Muscle layer of duodenum (tissue), 2 donors: Measurements from ENCODE around the gene RYR2.

Source experiments
- H3K27ac ChIP-seq: one replicate; pipeline ENCODE4 v1.7.0; 2013; ENCODE audit warnings: mild to moderate bottlenecking, low read length
- H3K27me3 ChIP-seq: one replicate; pipeline ENCODE4 v1.7.0; 2013; ENCODE audit warnings: low read depth, mild to moderate bottlenecking, control low read depth, low read length
- H3K36me3 ChIP-seq, 2 donors: one replicate each; pipeline ENCODE4 v1.7.0; 2013; ENCODE audit warnings: low read length in 2 of 2, control low read depth in 1 of 2, mild to moderate bottlenecking in 1 of 2; ENCODE audit not compliant: insufficient read depth in 2 of 2, control insufficient read depth in 1 of 2
- H3K4me1 ChIP-seq, 2 donors: one replicate each; pipeline ENCODE4 v1.7.0; 2013; ENCODE audit warnings: low read length in 2 of 2, mild to moderate bottlenecking in 2 of 2, control low read depth in 1 of 2, moderate library complexity in 1 of 2; ENCODE audit not compliant: insufficient read depth in 2 of 2, control insufficient read depth in 1 of 2
- H3K4me3 ChIP-seq, 2 donors: one replicate each; pipeline ENCODE4 v1.7.0; 2013; ENCODE audit warnings: low read length in 2 of 2, low read depth in 1 of 2, mild to moderate bottlenecking in 1 of 2
- H3K9me3 ChIP-seq, 2 donors: one replicate each; pipeline ENCODE4 v1.7.0; 2013; ENCODE audit warnings: low read length in 2 of 2, control low read depth in 1 of 2, mild to moderate bottlenecking in 1 of 2; ENCODE audit not compliant: control insufficient read depth in 1 of 2
- donor health status: healthy.

The RYR2 gene

DNA sequence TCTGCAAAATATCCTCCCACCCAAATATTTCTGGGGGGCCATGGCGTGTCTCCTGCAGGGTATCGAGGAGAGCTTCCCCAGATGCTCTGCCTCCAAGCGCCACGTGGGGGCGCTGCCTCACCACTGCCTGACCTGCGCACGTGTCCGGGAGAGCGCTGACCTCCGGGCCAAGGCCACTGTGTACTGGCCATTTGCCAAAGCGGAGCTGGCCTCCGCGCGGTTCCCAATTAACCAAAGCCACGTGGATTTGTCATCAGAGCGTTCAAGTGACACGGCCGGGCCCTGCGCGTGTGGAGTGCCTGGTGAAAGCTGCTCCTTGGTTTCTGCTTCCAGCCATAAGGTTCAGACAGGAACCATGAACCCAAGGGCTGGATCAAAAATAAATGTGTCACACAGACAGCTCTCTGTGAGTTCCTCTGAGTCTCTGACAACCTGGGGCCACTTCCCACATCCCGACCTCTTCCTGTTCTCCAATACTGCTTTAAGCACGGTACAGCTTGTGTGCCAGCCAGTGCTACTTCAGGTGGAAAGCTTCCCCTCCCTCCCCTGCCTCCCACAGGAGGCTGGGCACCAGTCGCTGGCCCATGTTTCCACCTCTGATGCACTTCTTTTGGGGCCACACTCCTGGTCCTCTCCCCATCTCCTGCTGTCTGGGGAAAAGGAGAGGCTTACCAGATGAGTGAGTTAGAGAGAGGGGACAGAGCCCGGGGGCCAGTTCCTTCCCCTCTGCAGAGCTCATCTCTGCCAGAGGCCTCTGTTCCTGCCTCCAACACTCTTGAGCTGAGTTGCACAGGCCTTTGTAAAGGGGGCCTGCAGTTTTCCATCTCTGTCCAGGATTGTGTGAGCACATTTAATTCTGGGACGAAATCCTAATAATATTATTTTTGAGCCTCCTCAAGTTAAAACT lies 822.6 kb downstream of the RYR2 start:
- H3K27me3 ChIP-seq = no peaks in the 10 kb centered on the region
- H3K4me3 ChIP-seq = peak overlapping the region in 1 of 2 donors; percentile 16
- no peaks in the 10 kb centered on the region for H3K36me3 ChIP-seq
- H3K27ac ChIP-seq = no peak overlapping the region
- H3K9me3 ChIP-seq = no peaks in the 10 kb centered on the region
- H3K4me1 ChIP-seq = peaks cover 0 to 3% of the 10 kb centered on the region in 2 donors

DNA sequence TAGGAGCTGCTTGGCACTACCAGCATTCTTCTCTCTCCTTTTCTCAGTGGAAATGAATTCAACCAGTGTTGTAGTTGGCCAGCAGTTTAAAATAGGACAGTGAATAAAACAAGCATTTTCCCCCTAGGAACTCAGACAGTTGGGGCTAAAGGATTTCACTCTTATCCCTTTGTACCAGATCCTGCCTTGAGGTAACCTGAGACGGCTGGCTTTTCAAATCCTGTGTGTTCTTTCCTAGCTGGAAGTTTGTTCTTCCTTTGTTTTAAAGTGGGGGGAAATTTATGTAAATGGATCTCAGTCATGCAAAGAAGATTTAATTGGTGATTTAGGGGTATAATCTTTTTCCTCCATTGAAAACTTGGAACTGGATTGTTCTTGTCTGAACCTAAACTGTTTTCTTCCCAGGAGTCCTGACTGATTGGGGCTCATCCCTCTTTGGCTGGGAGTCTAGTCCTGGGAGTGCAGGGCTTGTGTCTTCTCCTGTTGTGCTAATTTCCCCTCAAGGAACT lies 825.5 kb downstream of the RYR2 start:
- Histone ChIP-seq H3K27me3 (no peaks in the 10 kb centered on the region), H3K27ac (no peak overlapping the region), H3K36me3 (no peaks in the 10 kb centered on the region), H3K4me3 (no peak overlapping the region), H3K4me1 (peaks cover 0 to 3% of the 10 kb centered on the region in 2 donors), H3K9me3 (no peaks in the 10 kb centered on the region)

DNA sequence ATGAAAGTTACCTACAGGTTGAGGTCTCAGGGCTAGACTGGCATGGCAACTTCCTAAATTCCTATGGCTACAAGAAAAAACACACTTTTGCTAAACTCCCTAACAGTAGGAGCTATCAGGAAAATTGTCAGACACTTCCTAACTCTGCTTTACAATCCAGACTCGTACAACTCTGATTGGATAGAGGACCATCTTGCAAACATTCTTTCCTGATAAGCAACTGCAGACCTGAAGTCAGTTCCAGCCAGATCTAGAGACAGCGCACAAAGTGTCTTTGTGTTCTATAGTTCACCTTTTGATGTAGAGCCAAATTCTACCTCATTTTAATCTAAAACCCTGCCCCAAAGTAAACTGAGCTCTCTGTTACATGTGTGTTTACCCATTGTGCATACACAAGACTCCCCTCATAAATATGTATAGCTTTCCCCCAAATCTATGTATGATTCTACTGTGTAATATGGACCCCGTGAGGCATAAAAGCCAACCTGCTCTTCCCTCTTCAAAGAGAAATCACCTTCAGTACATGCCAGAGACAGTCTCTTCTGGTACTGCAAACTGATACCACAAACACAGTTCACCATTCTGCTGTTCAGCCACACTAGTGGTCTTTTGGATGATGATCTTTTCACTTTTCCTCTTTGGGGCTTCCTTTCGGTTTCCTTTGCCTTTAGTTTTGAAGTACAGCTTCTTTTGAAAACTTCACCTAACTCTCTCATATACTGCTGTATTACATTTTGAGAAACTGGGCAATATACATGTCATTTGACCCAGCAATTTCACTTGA lies 827.0 kb downstream of the RYR2 start:
- Histone ChIP-seq H3K27me3 (no peaks in the 10 kb centered on the region), H3K27ac (no peak overlapping the region), H3K36me3 (no peaks in the 10 kb centered on the region), H3K9me3 (no peaks in the 10 kb centered on the region), H3K4me1 (peaks cover 0 to 3% of the 10 kb centered on the region in 2 donors), H3K4me3 (no peak overlapping the region)

DNA sequence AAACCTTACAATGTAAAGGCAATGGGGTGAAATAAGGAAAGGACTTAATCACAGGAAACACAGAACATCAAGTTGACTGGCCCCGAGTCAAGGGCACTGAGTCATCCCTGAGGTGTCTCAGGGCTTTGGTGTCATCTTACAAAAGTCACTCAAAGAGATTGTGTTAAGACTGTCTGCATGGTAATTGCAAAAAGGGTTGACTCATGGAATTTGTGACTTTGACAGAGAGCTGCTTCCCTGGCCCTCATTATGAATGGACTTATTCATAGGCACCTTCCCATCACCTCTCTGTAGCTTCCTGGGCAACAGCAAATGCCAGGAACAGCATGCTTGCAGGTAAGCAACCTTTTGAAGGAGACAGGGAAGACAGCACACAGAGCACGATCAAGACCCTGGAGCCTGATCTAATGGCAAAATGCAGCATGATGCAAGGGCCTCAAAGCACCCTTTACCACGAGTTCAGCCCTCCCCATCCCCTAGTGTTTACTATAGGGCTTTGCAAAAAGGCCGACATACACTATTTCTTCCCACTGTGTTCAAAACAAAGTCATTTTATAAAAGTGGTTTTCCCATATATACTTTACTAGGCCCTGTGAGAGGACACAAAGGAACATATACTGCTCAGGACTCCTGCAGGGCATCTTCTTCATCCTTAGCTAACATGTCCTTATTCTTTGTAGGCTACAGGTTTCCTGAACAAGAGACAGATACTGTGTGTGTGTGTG lies 831.7 kb downstream of the RYR2 start:
- H3K36me3 ChIP-seq = no peaks in the 10 kb centered on the region
- H3K27me3 ChIP-seq = no peaks in the 10 kb centered on the region
- H3K4me1 ChIP-seq = no peaks in the 10 kb centered on the region
- no peaks in the 10 kb centered on the region for H3K9me3 ChIP-seq
- no peak overlapping the region for H3K4me3 ChIP-seq
- no peak overlapping the region for H3K27ac ChIP-seq

DNA sequence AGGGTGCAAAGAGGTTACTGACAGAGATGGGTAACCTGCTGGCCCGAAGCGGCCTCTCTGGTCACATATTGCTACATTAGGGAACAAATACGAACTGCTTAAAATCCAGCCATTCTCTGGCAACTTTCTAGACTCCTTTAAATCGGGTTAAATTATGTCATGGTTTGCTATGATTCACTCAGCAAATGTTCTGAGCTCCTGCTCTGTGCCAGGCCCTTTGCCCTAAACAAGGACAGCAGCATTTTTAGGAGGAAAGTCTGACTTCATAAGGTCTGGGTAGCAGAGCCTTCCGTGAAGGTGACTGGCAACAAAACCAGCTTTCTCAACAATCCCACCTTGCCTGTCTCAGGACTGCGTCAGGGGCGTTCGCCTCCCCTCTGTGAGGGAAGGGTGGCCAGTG lies 833.3 kb downstream of the RYR2 start:
- H3K4me3 ChIP-seq = no peak overlapping the region
- H3K4me1 ChIP-seq = no peaks in the 10 kb centered on the region
- H3K27me3 ChIP-seq = no peaks in the 10 kb centered on the region
- H3K36me3 ChIP-seq = no peaks in the 10 kb centered on the region
- H3K27ac ChIP-seq = no peak overlapping the region
- H3K9me3 ChIP-seq = no peaks in the 10 kb centered on the region

DNA sequence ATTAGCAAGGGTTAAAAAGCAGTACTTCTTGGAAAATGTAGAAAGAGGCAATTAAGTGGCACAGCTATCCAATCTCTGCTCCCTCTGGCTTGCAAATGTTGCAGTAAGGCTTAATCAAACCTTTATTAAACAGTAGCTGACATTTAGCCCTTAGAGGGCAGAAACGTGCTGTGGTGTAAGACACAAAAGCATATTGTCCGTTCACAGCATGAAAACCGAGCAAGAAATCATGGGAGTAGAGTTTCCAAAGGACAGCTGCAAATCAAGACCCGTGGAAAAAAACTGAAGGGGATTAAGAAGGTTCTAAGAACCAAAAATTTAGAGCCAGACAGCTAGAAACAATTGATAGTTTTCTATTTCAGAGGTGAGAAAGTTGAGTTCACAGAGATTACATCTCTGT lies 835.6 kb downstream of the RYR2 start:
- Histone ChIP-seq H3K4me3 (no peak overlapping the region), H3K9me3 (no peaks in the 10 kb centered on the region)

DNA sequence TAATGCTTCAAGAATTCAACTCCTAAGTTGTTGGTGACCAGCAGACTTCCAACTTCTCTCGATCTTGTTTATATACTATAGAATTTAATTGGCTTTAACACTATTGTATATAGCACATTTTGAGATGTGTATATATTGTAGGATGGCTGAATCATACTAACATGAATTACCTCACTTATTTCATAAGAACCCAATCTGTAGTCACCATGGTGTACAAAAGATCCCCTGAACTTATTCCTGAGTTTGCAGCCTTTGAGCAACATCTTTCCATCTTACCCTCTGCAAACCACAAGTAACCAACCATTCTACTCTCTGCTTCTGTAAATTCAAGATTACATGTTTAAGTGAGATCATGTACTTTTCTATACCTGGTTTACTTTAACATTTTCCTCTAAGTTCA lies 836.4 kb downstream of the RYR2 start:
- Histone ChIP-seq H3K27ac (no peak overlapping the region), H3K9me3 (no peaks in the 10 kb centered on the region), H3K36me3 (no peaks in the 10 kb centered on the region), H3K27me3 (no peaks in the 10 kb centered on the region), H3K4me1 (no peaks in the 10 kb centered on the region), H3K4me3 (no peak overlapping the region)

More for the DNA sequence above, 835.6 kb downstream of the RYR2 start:
- Histone ChIP-seq H3K36me3 (no peaks in the 10 kb centered on the region), H3K4me1 (no peaks in the 10 kb centered on the region), H3K27ac (no peak overlapping the region), H3K27me3 (no peaks in the 10 kb centered on the region)

DNA sequence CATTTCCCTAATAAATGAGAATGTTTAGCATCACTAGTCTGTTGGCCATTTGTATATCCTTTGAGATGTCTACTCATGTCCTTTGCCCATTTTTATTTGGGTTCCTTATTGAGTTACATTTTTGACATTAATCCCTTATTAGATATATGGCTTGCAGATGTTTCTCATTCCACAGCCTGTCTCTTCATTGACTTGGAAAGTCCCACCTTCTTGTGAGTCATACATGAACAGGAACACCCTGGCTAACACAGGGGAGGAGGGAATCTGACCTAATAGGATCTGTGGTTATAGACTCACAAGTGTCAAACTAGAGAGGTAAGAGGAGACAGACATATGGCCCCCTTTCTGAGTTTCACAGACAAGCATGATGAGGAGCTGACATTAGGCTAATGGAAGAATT lies 837.2 kb downstream of the RYR2 start:
- Histone ChIP-seq H3K36me3 (no peaks in the 10 kb centered on the region), H3K4me1 (no peaks in the 10 kb centered on the region), H3K4me3 (no peak overlapping the region), H3K9me3 (no peaks in the 10 kb centered on the region), H3K27ac (no peak overlapping the region), H3K27me3 (no peaks in the 10 kb centered on the region)
